ENCODE results near the gene SEMA3G.

SEMA3G gene

GRCh38 chr3:52442409-52443267 is 2.3 kb downstream of the SEMA3G start:
- Histone ChIP-seq H3K27me3 (no peaks in the 10 kb centered on the region), H3K36me3 (no peaks in the 10 kb centered on the region), H3K9me3 (no peaks in the 10 kb centered on the region), H3K4me3 (ENCODE audit: low read depth in 1 of 2, low read length in 1 of 2) (no peak overlapping the region), H3K27ac (no peak overlapping the region), H3K4me1 (ENCODE audit: control insufficient read depth in 1 of 2, insufficient read depth in 1 of 2, low read depth in 1 of 2, low read length in 1 of 2) (no peaks in the 10 kb centered on the region)
- no peak for TF ChIP-seq CTCF (IDR thresholded peaks at IDR 0.05)

DNA sequence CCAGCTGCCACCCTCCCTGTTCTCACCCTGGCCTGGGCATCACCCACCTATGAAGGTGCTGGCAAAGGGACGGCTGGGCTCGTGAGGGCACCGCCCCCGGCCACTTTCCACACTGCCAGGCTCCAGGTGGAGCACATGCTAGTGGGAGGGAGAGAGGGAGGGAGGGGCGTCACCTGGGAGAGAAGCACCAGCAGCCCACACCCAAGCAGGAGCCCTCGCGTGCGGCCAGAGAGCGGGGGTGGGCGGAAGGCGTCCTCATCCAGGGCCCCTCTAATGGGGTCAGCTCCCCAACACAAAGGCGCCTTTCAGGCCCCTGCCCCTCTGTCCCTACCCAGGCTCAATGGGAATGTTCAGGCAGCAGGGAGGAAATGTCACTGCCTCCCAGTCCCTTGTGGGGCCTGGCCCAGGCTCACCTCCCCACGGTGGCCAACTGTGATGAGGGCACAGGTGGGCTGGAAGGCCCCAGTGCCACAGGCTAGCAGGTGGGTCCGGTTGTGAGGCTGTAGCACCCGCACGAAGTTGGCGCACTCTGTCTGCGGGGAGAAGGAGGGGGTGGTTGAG is 3.1 kb downstream of the SEMA3G start:
- no peak for TF ChIP-seq CTCF (IDR thresholded peaks at IDR 0.05)
- no peaks in the 10 kb centered on the region for H3K36me3 ChIP-seq
- H3K27ac ChIP-seq: no peak overlapping the region
- no peaks in the 10 kb centered on the region for H3K4me1 ChIP-seq (ENCODE audit: control insufficient read depth in 1 of 2, insufficient read depth in 1 of 2, low read depth in 1 of 2, low read length in 1 of 2)
- H3K27me3 ChIP-seq: no peaks in the 10 kb centered on the region
- no peaks in the 10 kb centered on the region for H3K9me3 ChIP-seq
- H3K4me3 ChIP-seq (ENCODE audit: low read depth in 1 of 2, low read length in 1 of 2): no peak overlapping the region

DNA sequence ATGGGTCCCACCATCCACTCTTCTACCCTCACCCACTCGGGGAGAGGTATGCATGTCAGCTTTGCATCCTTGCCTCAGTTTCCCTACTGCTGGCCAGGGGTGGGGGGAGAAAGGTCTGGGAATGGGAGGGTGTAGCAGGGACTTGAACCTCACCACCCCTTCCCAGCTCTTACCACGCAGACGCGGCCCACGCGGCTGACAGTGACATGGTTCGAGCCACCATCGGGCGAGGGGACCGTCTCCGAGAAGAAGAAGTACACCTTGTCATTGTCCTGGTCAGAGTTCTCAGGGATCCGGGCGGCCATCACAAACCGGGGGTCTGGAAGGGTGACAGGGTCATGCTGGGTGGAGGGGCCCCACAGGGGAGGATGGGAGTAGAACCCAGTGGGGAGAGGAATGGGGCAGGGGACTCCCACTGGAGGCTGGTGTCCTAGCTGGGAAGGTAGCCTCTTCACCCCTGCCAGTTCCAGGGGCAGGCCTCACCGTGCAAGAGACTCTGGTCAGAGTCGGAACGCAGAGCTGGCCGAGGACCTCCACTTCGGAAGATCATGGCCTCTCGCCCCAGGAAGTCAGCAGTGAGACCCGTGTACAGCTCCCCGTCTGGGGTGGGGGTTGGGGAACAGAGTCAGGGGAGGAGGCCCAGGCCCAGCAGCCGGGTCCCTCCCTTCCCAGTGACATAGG is 3.7 kb downstream of the SEMA3G start:
- Histone ChIP-seq H3K4me3 (ENCODE audit: low read depth in 1 of 2, low read length in 1 of 2) (no peak overlapping the region), H3K36me3 (no peaks in the 10 kb centered on the region), H3K27ac (no peak overlapping the region), H3K4me1 (ENCODE audit: control insufficient read depth in 1 of 2, insufficient read depth in 1 of 2, low read depth in 1 of 2, low read length in 1 of 2) (no peaks in the 10 kb centered on the region), H3K27me3 (no peaks in the 10 kb centered on the region), H3K9me3 (no peaks in the 10 kb centered on the region)
- TF ChIP-seq CTCF (IDR thresholded peaks at IDR 0.05): no peak

DNA sequence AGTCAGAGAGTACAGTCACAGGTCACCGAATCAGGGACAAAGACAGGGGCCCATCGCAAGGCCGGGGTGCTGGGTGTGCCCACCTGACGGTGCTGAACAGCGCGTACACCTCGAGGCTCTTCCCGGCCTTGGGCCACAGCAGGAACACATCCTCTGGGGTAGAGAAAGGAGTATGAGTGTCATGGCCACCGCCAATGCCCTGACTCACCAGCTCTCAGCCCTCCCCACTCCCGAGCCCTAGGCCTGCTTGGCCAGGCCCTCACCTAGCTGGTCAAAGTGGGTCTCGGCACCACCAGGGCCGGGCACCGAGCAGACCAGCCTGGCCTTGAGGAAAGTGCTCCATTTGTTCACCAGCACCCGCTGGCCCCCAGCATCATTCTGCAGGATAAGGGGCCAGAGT is 4.2 kb downstream of the SEMA3G start:
- Histone ChIP-seq H3K9me3 (no peaks in the 10 kb centered on the region), H3K27ac (no peak overlapping the region), H3K36me3 (no peaks in the 10 kb centered on the region), H3K27me3 (no peaks in the 10 kb centered on the region), H3K4me3 (ENCODE audit: low read depth in 1 of 2, low read length in 1 of 2) (no peak overlapping the region), H3K4me1 (ENCODE audit: control insufficient read depth in 1 of 2, insufficient read depth in 1 of 2, low read depth in 1 of 2, low read length in 1 of 2) (no peaks in the 10 kb centered on the region)
- no peak for TF ChIP-seq CTCF (IDR thresholded peaks at IDR 0.05)

GRCh38 chr3:52440249-52440551 is 4.7 kb downstream of the SEMA3G start:
- Histone ChIP-seq H3K4me1 (ENCODE audit: control insufficient read depth in 1 of 2, insufficient read depth in 1 of 2, low read depth in 1 of 2, low read length in 1 of 2) (no peaks in the 10 kb centered on the region), H3K4me3 (ENCODE audit: low read depth in 1 of 2, low read length in 1 of 2) (no peak overlapping the region), H3K27me3 (no peaks in the 10 kb centered on the region), H3K36me3 (no peaks in the 10 kb centered on the region), H3K27ac (no peak overlapping the region), H3K9me3 (no peaks in the 10 kb centered on the region)
- TF ChIP-seq CTCF (IDR thresholded peaks at IDR 0.05): no peak
